ENCODE measurements around the gene LRCH1. TPM values are rescaled to one million over a fixed set of nuclear protein-coding genes. Genes with fewer than 3 reads are reported as not detected.

The LRCH1 gene
- total and polyA plus RNA-seq, 2 experiments from 2014 or later: 3.9 to 9.2 TPM

DNA sequence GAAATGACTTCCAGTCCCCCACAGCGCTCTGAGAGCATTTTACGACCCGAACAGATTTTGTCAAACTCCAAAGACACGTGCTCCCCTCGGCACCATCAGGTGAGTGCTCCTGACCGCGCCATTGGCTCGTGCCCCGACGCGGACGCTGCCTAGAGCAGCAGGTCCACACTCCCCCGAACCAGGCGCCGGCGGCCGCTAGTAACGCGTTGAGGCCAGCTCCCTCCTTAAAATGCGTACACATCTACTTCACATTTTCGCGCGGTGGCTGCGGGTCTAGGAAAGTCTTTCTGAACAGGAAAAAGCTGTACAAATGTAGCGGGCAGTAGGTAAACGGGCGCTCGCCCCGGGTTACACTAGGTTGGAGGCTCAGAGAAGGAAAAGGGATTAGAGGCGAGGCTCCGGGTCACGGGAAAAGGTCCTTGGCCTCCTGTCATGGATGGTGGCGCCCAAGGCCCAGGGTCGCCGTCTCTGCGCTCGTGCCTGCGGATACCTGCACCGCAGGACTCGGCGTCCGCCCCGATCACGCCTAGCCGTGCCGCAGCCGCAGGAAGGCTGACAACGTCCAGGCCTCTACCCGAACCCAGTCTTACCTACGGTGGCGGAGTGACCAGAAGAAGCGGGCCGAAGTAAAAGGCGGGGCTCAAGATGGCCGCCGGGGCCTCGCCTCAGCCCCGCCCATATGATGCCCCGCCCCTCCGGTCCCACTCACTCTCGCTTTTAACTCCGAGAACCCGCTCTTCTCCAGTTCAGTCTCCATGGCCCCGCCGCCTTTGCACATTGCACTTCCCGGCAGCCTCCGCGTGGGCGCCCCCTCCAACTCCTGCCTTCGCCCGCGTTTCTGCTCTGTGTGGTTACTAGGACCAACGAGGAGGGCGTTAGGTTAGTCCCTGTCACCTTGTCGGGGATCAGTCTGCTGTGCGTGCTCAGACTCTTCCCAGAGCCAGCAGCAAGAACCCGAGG, 243.8 kb downstream of the LRCH1 start, which contains the start of gene ESD:
TSS of gene ESD (minus strand) at position 647 of the 960 bp plus-strand sequence. CDS start 5,748 bp downstream, outside the sequence.
- Histone ChIP-seq H4K20me1 (replicated peaks; ENCODE audit: insufficient read depth) (no peaks in the 10 kb centered on the region), H2AFZ (peak within 1 kb of the TSS; percentile 99), H3K4me1 (ENCODE audit: insufficient read depth) (peaks cover 21% of the 10 kb centered on the region), H3F3A (replicated peaks; ENCODE audit: low read depth) (no peaks in the 10 kb centered on the region), H3K4me3 (peak within 1 kb of the TSS; percentile 69), H3K9me2 (ENCODE audit: insufficient read depth) (peaks cover 4% of the 10 kb centered on the region; the same call in 1 of the 2 replicates), H3K4me2 (peak within 1 kb of the TSS; percentile 85), H3K36me3 (ENCODE audit: insufficient read depth) (no peaks in the 10 kb centered on the region), H3K79me2 (replicated peaks; ENCODE audit: insufficient read depth) (peaks cover 16% of the 10 kb centered on the region), H3K27me3 (ENCODE audit: insufficient read depth) (no peaks in the 10 kb centered on the region), H3K27ac (ENCODE audit: low read depth) (peak within 1 kb of the TSS; percentile 90)
- H3K36me3 Mint-ChIP-seq (ENCODE audit: low read depth): no peaks in the 10 kb centered on the region
- ATAC-seq (peak; percentile 89), DNase-seq (ENCODE audit: low spot score) (peak; percentile 95)
- H3K4me3 Mint-ChIP-seq: peak within 1 kb of the TSS; percentile 90
- TF ChIP-seq ZNF114 (CRISPR knock-in tag; IDR thresholded peaks at IDR 0.05) (no peak), NANOG (IDR thresholded peaks at IDR 0.05; ENCODE audit: borderline replicate concordance) (no peak), STAT1 (IDR thresholded peaks at IDR 0.05; ENCODE audit: unreplicated experiment) (no peak), CREB1 (CRISPR knock-in tag; IDR thresholded peaks at IDR 0.05; ENCODE audit: low read depth) (peak; percentile 36), POLR2AphosphoS5 (IDR thresholded peaks at IDR 0.05; ENCODE audit: low read depth) (peak; percentile 71)
- TF ChIP-seq, protein P1, sequence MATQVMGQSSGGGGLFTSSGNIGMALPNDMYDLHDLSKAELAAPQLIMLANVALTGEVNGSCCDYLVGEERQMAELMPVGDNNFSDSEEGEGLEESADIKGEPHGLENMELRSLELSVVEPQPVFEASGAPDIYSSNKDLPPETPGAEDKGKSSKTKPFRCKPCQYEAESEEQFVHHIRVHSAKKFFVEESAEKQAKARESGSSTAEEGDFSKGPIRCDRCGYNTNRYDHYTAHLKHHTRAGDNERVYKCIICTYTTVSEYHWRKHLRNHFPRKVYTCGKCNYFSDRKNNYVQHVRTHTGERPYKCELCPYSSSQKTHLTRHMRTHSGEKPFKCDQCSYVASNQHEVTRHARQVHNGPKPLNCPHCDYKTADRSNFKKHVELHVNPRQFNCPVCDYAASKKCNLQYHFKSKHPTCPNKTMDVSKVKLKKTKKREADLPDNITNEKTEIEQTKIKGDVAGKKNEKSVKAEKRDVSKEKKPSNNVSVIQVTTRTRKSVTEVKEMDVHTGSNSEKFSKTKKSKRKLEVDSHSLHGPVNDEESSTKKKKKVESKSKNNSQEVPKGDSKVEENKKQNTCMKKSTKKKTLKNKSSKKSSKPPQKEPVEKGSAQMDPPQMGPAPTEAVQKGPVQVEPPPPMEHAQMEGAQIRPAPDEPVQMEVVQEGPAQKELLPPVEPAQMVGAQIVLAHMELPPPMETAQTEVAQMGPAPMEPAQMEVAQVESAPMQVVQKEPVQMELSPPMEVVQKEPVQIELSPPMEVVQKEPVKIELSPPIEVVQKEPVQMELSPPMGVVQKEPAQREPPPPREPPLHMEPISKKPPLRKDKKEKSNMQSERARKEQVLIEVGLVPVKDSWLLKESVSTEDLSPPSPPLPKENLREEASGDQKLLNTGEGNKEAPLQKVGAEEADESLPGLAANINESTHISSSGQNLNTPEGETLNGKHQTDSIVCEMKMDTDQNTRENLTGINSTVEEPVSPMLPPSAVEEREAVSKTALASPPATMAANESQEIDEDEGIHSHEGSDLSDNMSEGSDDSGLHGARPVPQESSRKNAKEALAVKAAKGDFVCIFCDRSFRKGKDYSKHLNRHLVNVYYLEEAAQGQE (IDR thresholded peaks at IDR 0.05; ENCODE audit: unreplicated experiment): no peak
- H3K27ac Mint-ChIP-seq: peak within 1 kb of the TSS; percentile 96
- H3K4me1 Mint-ChIP-seq: peaks cover 24% of the 10 kb centered on the region
- no peaks in the 10 kb centered on the region; the same call in 2 of the 3 replicates for H3K9me3 Mint-ChIP-seq
- peaks cover 6% of the 10 kb centered on the region for H3K27me3 Mint-ChIP-seq (ENCODE audit: insufficient read depth, low read depth, poor library complexity)

- H3K27me3 Mint-ChIP-seq (ENCODE audit: insufficient read depth, low read depth, poor library complexity): peaks cover 6% of the 10 kb centered on the region
- TF ChIP-seq, protein P2, sequence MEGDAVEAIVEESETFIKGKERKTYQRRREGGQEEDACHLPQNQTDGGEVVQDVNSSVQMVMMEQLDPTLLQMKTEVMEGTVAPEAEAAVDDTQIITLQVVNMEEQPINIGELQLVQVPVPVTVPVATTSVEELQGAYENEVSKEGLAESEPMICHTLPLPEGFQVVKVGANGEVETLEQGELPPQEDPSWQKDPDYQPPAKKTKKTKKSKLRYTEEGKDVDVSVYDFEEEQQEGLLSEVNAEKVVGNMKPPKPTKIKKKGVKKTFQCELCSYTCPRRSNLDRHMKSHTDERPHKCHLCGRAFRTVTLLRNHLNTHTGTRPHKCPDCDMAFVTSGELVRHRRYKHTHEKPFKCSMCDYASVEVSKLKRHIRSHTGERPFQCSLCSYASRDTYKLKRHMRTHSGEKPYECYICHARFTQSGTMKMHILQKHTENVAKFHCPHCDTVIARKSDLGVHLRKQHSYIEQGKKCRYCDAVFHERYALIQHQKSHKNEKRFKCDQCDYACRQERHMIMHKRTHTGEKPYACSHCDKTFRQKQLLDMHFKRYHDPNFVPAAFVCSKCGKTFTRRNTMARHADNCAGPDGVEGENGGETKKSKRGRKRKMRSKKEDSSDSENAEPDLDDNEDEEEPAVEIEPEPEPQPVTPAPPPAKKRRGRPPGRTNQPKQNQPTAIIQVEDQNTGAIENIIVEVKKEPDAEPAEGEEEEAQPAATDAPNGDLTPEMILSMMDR (conservative IDR thresholded peaks at IDR 0.05; ENCODE audit: low read depth in 2 of 2): no peak
- TF ChIP-seq EZH2 (IDR thresholded peaks at IDR 0.05; ENCODE audit: low read depth, unreplicated experiment) (no peak), NANOG (IDR thresholded peaks at IDR 0.05; ENCODE audit: borderline replicate concordance) (no peak), EZH2phosphoT487 (IDR thresholded peaks at IDR 0.05; ENCODE audit: unreplicated experiment) (no peak)
- TF ChIP-seq, protein P1 (IDR thresholded peaks at IDR 0.05; ENCODE audit: unreplicated experiment): no peak
Observed at GRCh38 chr13:46797501-46798237, 244.7 kb downstream of the LRCH1 start.

More at GRCh38 chr13:46797501-46798237, 244.7 kb downstream of the LRCH1 start:
- DNase-seq (ENCODE audit: low spot score): no peak
- H3K9me2 ChIP-seq (ENCODE audit: insufficient read depth): peaks cover 4% of the 10 kb centered on the region; the same call in 1 of the 2 replicates
- H3K4me1 ChIP-seq (ENCODE audit: insufficient read depth): peaks cover 21% of the 10 kb centered on the region
- Mint-ChIP-seq H3K9me3 (no peaks in the 10 kb centered on the region; the same call in 2 of the 3 replicates), H3K27ac (0 out of 2 replicates have a peak overlapping the region, but pooled peaks have one; percentile 13), H3K36me3 (ENCODE audit: low read depth) (no peaks in the 10 kb centered on the region), H3K4me1 (peaks cover 24% of the 10 kb centered on the region), H3K4me3 (peak overlapping the region; percentile 90)
- peak overlapping the region; percentile 45; the same call in 1 of the 2 replicates for H3K27ac ChIP-seq (ENCODE audit: low read depth)
- peak overlapping the region; percentile 69 for H3K4me3 ChIP-seq
- H3K27me3 ChIP-seq (ENCODE audit: insufficient read depth): no peaks in the 10 kb centered on the region
- H4K20me1 ChIP-seq (replicated peaks; ENCODE audit: insufficient read depth): no peaks in the 10 kb centered on the region
- peaks cover 16% of the 10 kb centered on the region for H3K79me2 ChIP-seq (replicated peaks; ENCODE audit: insufficient read depth)
- H3K4me2 ChIP-seq: peak overlapping the region; percentile 85
- H2AFZ ChIP-seq: peak overlapping the region; percentile 93
- no peaks in the 10 kb centered on the region for H3K36me3 ChIP-seq (ENCODE audit: insufficient read depth)
- no peaks in the 10 kb centered on the region for H3F3A ChIP-seq (replicated peaks; ENCODE audit: low read depth)
- ATAC-seq: no peak
